Ecto neural progenitor cell (in vitro differentiated cells): ENCODE measurements around the gene MAD1L1.

Source experiments
- DNase-seq: peaks from one replicate; pipeline ENCODE4 v3.0.0-alpha.2; 2018; ENCODE audit warnings: low spot score

The MAD1L1 gene

GRCh38 chr7:1787681-1788235 lies 445.0 kb downstream of the MAD1L1 start:
- no peak for DNase-seq

- no peak for DNase-seq
Measured at GRCh38 chr7:1787241-1787640, 445.5 kb downstream of the MAD1L1 start.

GRCh38 chr7:1785839-1786238 lies 446.9 kb downstream of the MAD1L1 start:
- no peak for DNase-seq

DNA sequence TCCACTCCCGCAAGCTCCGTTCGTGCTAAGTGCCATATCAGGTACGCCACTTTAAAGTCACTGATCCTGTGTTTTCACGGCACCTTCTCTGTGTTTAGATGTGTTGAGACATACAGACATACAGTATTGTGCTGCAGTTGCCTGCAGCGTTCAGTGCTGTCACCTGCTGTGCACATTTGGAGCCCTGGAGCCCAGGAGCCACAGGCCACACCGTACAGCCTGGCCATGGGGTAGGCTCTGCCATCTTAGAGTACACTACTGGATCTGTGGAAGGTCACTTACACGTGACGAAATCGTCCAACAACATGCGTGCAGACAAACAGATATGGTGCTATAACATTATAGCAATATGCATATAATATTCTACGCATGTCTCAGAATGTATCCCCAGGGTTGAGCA lies 451.4 kb downstream of the MAD1L1 start:
- DNase-seq, result no peak

GRCh38 chr7:1779445-1779844 lies 453.3 kb downstream of the MAD1L1 start:
- no peak for DNase-seq

DNA sequence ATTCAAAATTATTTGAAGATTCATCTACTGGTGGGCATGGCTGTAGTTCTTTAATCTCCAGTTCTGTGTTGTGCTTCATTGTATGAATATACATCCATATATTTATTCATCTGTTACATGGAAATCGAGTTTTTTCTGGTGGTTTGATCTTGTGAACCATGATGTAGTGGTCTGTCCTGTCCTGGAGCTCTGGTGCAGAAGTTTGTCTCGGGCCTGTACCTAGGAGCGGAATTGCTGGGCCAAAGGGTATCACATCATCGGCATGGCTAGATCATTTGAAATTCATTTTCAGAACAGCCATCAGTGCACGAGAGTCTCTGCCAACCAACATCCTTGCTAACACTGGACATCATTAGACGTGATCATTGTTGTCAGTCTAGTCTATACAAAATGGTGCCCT lies 455.6 kb downstream of the MAD1L1 start:
- no peak for DNase-seq

DNA sequence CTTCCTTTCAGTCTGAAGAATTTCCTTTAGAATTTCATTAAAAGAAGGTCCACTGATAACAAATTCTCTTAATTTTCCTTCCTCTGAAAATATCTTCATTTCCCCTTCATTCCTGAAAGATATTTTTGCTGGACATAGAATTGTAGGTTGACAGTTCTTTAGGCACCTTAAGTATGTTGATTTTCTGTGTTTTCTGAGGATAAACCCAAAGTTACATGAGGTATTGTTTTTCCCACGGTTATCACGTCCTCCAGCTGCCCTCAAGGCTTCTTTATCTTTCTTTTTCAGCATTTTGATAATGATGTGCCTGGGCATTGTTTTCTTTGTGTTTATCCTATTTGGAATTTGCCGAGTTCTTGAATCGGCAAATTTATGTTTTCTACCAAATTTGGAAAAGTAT lies 457.4 kb downstream of the MAD1L1 start:
- DNase-seq, result no peak

DNA sequence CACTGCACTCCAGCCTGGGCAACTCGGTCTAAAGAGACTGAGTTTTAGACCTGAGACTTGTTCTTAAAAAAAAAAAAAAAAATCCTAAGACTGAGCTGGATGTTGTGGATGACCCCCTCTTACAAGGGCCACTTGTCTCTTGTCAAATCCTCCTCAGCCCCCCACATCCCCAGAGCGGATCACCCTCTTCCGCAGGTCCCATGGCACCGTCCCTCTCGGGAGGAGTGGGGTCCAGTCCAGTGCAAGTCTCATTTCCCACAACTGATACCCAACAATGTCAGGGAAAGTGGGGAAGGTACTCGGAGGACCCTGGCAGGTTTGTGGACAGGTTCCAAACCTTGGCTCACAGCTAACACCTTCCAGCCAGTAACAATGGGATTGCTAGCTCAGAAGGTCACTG lies 462.4 kb downstream of the MAD1L1 start:
- no peak for DNase-seq

- DNase-seq, result no peak
Measured at GRCh38 chr7:1769286-1770200, 463.2 kb downstream of the MAD1L1 start.

- DNase-seq, result no peak
Measured at GRCh38 chr7:1768832-1769231, 463.9 kb downstream of the MAD1L1 start.

GRCh38 chr7:1767524-1767923 lies 465.2 kb downstream of the MAD1L1 start:
- DNase-seq, result no peak
